IPS-NIHi7 (cell line): ENCODE data around the gene BDKRB2.
"Not testable (repeated sequence)": the region's sequence is repeated elsewhere in the genome, so short reads cannot be mapped to it uniquely, and the experiment has no call there.

ENCODE experiments used
- DNase-seq: peaks from one replicate; pipeline ENCODE4 v3.0.0; 2012; ENCODE audit warnings: mixed read lengths; ENCODE audit errors: extremely low spot score

BDKRB2 gene

GRCh38 chr14:96224480-96225096 lies 19.9 kb downstream of the BDKRB2 start:
- DNase-seq = no peak

DNA sequence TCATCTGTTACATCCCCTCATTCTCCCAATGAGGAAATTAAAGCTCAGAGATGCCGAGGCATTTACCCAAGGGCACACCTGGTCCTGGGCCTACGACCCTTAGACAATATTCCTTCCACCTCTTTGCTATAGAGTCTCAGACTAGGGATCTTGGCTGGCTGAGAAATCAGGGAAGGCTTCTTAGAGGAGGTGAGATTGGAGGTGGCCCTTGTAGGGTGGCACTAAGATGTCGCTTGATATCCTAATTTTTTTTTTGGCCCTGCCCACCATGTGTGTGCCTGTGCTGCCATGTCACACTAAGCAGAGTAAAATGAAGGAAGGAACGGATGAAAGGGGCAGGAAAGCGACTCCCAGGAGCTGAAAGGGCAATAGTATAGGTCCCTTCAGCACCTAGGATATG lies 20.6 kb downstream of the BDKRB2 start:
- no peak for DNase-seq

DNA sequence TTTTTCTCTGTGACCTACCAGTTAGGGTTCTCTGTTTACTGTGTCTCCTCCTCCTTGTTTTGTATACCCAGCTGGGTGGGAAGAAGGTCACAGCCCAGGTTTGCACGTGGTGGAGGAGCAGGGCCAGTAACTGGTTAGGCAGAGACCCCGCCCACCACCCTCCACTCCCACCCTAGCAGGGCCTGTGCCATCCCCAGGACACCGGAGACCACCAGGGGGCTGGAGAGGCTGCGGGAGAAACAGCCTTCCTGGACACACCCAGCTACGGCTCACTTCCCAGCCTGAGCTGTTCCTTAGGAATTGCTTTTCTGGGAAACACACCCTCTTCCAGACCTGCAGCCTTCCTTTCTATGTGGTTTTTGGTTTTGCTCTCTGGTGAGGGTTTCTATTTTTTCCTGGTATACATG lies 21.1 kb downstream of the BDKRB2 start:
- DNase-seq = peak; percentile 89

DNA sequence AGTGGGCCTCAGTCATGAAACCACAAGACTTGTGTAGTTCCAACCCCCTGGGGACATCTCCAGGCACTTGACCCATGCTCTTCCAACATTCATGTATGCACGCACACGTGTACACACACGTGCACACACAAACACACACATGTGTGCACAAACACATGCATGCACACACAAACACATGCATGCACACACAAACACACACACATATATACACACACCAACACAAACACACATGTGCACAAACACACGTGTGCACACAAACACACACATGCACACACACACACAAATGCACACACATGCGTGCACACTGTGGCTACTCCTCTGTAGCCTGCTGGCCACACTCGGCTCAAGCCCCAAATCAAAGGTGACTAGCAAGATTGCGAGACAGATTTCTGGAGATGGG lies 22.8 kb downstream of the BDKRB2 start:
- DNase-seq = no peak

GRCh38 chr14:96229315-96229714 lies 24.7 kb downstream of the BDKRB2 start:
- no peak for DNase-seq

DNA sequence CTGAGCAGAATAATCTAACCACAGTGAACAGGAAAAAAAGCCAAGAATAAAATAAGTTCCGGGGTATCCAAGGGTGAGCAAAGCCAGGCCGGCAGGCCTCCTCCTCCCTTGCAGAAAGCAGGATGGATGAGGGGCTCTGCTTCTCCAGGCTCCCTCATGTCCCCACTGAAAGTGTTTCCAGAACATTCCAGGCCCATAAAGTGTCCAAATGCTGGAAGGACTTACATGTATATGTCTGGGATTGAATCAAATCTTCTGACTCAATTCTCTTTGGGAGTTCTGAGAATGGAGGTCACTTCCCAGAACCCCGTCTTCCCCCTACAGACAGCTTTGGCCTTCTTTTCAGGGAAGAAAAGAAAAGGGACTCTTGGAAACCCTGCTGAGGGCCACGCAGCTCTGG lies 26.4 kb downstream of the BDKRB2 start:
- no peak for DNase-seq

DNA sequence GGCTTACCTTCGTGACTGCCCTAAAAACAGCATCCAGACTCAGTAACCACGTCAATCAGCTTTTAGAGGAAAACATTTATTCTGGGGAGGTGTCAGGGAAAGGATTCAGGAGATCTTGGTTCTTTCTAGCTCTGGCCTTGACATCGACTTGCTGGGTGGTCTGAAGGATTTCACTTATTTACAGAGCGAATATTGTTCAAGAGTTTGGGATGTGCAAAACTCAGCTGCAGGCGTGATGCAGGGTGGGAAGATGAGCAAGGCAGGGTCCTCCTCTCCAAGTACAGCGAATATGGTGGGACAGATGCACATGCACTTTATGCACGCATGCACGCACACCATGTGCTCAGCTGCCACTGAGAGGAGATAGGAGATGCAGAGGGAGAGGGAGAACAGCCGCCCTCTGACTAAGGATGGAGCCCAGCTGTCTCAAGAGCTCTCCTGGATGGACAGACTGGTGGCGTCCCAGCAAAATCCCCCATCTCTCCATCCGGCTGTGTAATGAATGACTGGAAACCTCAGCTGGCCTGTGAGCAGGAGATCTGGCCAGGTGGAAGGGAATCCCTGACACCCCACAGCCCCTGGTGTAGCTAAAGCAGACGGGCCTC lies 27.0 kb downstream of the BDKRB2 start:
- DNase-seq = no peak

DNA sequence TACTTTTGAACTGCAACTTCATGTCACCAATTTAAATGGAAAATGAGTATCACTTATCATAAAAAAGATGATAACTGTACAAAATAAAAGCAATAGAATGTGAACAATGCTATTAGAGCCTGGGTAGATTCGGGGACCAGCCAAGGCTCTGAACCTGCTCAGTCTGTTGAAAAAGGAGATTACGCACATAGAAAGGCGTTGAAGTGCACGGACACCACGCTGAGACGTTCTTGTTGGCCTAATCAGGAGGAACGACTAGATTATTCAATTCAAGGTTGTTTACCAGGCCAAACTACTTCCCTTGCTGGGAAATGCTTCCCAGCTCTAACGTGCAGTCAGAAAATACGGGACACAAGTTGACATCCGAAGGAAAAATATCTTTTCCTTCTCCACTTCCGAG lies 27.9 kb downstream of the BDKRB2 start:
- no peak for DNase-seq

DNA sequence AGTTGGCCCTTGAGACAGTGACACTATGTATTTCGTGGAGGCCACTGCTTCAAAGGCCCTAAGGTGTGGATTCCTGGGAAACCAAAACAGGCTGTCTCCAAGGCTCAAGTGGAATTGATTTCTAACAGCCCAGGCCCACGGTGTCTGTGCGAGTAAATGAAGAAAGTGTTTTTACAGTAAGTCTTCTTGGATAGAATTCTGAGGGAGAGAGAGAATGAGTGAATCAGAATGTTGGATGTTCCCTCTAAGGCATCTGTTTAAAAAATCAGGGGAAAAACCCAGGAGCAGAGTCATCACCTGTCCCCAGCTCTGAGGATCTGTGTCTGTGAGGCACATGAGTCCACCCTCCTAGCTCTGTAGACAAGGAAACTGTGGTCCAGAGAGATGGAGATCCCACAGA lies 29.0 kb downstream of the BDKRB2 start:
- no peak for DNase-seq

GRCh38 chr14:96235426-96235825 lies 30.8 kb downstream of the BDKRB2 start:
- peak; percentile 32 for DNase-seq

GRCh38 chr14:96237641-96238040 lies 33.0 kb downstream of the BDKRB2 start:
- DNase-seq = no peak

GRCh38 chr14:96238676-96239265 lies 34.1 kb downstream of the BDKRB2 start:
- DNase-seq = no peak

DNA sequence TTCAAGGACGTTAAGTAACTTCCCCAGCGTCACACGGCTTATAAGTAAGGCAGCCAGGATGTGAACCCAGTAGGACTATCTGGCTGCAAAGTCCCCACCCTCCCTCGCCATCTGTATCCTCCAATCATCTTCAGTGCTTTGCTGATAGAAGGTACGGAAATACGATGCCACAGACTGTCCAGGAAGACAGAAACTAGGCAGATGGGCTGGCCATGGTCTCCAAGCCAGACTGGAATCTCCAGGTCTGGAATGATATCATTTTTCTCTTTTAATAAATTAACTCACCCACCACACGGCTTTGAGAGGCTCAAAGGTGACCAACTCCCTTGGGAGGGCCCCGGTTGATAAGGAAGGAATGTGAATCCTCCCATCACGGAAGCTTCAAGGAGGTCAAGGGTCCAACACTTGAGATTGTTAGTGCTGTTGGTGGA lies 35.1 kb downstream of the BDKRB2 start:
- DNase-seq = no peak

GRCh38 chr14:96240641-96241040 lies 36.0 kb downstream of the BDKRB2 start:
- no peak for DNase-seq

GRCh38 chr14:96242126-96242525 lies 37.5 kb downstream of the BDKRB2 start:
- DNase-seq = no peak

DNA sequence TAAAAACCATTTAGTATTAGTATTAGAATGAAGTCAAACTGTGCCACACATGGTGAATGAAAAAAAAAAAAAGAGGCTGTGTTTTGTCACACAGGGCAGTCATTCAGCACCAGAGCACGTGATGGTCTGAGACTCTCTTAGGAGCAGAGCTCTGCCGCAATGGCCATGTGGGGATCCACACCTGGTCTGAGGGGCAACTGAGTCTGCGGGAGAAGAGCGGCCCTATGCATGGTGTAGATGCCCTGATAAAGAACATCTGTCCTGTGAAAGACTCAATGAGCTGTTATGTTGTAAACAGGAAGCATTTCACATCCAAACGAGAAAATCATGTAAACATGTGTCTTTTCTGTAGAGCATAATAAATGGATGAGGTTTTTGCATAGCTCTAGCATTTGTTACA lies 39.1 kb downstream of the BDKRB2 start:
- DNase-seq = no peak

GRCh38 chr14:96245074-96245473 lies 40.4 kb downstream of the BDKRB2 start:
- not testable (repeated sequence) for DNase-seq

GRCh38 chr14:96245710-96246538 lies 41.3 kb downstream of the BDKRB2 start:
- DNase-seq = no peak

GRCh38 chr14:96246539-96246847 lies 41.9 kb downstream of the BDKRB2 start:
- no peak for DNase-seq

- no peak for DNase-seq
Observed at GRCh38 chr14:96247031-96247430, 42.4 kb downstream of the BDKRB2 start.

GRCh38 chr14:96249029-96249428 lies 44.4 kb downstream of the BDKRB2 start:
- no peak for DNase-seq

GRCh38 chr14:96250485-96250884 lies 45.8 kb downstream of the BDKRB2 start:
- no peak for DNase-seq

- no peak for DNase-seq
Observed at GRCh38 chr14:96251656-96252155, 47.1 kb downstream of the BDKRB2 start.
